OCI-LY1 (cell line): ENCODE data around the gene C20orf173.

ENCODE experiments used
- H2AFZ ChIP-seq: fragments of 200-600 bp; sonication (generic), shearing (Covaris generic); 2 replicates; pipeline ENCODE4 v1.6.0; 2014; ENCODE audit warnings: antibody characterized with exemption, mild to moderate bottlenecking, low read length
- H3F3A ChIP-seq: fragments of 200-600 bp; sonication (generic), shearing (Covaris generic); 2 replicates; pipeline ENCODE4 v1.6.0; 2014; ENCODE audit warnings: mild to moderate bottlenecking, antibody characterized with exemption, low read length, moderate library complexity; ENCODE audit not compliant: insufficient read depth
- H3K27ac ChIP-seq: fragments of 200-600 bp; sonication (generic); 2 replicates; pipeline ENCODE4 v1.5.1; 2014; ENCODE audit warnings: low read length, mixed run types, mild to moderate bottlenecking, low read depth; ENCODE audit not compliant: poor library complexity, severe bottlenecking
- H3K27me3 ChIP-seq: fragments of 200-600 bp; sonication (generic); 2 replicates; pipeline ENCODE4 v1.6.0; 2014; ENCODE audit warnings: antibody characterized with exemption, mild to moderate bottlenecking, low read length, moderate library complexity; ENCODE audit not compliant: insufficient read depth
- H3K36me3 ChIP-seq: fragments of 200-600 bp; sonication (generic); 2 replicates; pipeline ENCODE4 v1.6.1; 2014; ENCODE audit warnings: mild to moderate bottlenecking, antibody characterized with exemption, low read length, moderate library complexity, mixed read lengths; ENCODE audit not compliant: insufficient read depth
- H3K4me1 ChIP-seq: fragments of 200-600 bp; sonication (generic); 2 replicates; pipeline ENCODE4 v1.5.1; 2014; ENCODE audit warnings: mild to moderate bottlenecking, low read length, moderate library complexity; ENCODE audit not compliant: insufficient read depth, severe bottlenecking
- H3K4me2 ChIP-seq: fragments of 200-600 bp; sonication (generic), shearing (Covaris generic); 2 replicates; pipeline ENCODE4 v1.6.1; 2014; ENCODE audit warnings: low read length
- H3K4me3 ChIP-seq: fragments of 200-600 bp; sonication (generic); 2 replicates; pipeline ENCODE4 v1.5.1; 2014; ENCODE audit warnings: low read length, low read depth, mild to moderate bottlenecking, mixed read lengths; ENCODE audit not compliant: poor library complexity, severe bottlenecking
- H3K79me2 ChIP-seq: fragments of 200-600 bp; shearing (Covaris generic); 2 replicates; pipeline ENCODE4 v1.6.1; 2016; ENCODE audit warnings: mixed run types, low read length, mixed read lengths; ENCODE audit not compliant: insufficient read depth
- H3K9ac ChIP-seq: fragments of 200-600 bp; sonication (generic), shearing (Covaris generic); 2 replicates; pipeline ENCODE4 v1.6.1; 2014; ENCODE audit warnings: mild to moderate bottlenecking, low read length, mixed read lengths
- H3K9me2 ChIP-seq: fragments of 200-600 bp; sonication (generic), shearing (Covaris generic); 2 replicates; pipeline ENCODE4 v1.6.1; 2014; ENCODE audit warnings: low read depth, mild to moderate bottlenecking, low read length, mixed read lengths
- H3K9me3 ChIP-seq: fragments of 200-600 bp; shearing (Covaris generic); 2 replicates; pipeline ENCODE4 v1.6.1; 2014; ENCODE audit warnings: low read length, mixed read lengths
- H4K20me1 ChIP-seq: fragments of 200-600 bp; sonication (generic), shearing (Covaris generic); 2 replicates; pipeline ENCODE4 v1.6.0; 2016; ENCODE audit warnings: mild to moderate bottlenecking, low read length; ENCODE audit not compliant: insufficient read depth
- CTCF ChIP-seq: fragments of 200-600 bp; sonication (generic), shearing (Covaris generic); IDR thresholded peaks from 2 replicates; pipeline ENCODE4 v1.5.1; 2017; ENCODE audit warnings: mild to moderate bottlenecking, antibody characterized with exemption, low read length, moderate library complexity, mixed read lengths
- EZH2 ChIP-seq: fragments of 200-600 bp; sonication (generic), shearing (Covaris generic); IDR thresholded peaks from 2 replicates; pipeline ENCODE4 v1.8.0; 2017; ENCODE audit warnings: borderline replicate concordance, mixed run types, mild to moderate bottlenecking, antibody characterized with exemption, low read length, moderate library complexity, mixed read lengths

The C20orf173 gene

DNA sequence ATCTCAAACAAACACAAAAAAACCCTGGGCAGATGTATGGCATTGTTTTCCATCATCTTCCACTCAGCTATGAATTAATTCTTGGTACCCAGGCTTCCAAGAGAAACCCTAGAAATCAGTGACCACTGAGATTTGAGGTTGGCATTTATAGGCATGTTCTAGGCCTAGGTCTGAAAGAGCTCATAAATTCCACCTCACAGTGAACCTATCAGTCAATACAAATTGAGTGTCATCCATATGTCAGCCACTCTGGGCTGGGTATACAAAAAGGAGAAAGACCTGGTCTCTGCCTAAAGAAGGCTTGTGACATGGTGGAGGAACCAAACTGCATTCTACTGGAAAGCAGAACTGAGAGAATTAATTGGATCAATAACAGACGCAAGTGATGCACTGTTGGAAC, 30.2 kb downstream of the C20orf173 start:
- H3K36me3 ChIP-seq = peaks cover 96% of the 10 kb centered on the region

DNA sequence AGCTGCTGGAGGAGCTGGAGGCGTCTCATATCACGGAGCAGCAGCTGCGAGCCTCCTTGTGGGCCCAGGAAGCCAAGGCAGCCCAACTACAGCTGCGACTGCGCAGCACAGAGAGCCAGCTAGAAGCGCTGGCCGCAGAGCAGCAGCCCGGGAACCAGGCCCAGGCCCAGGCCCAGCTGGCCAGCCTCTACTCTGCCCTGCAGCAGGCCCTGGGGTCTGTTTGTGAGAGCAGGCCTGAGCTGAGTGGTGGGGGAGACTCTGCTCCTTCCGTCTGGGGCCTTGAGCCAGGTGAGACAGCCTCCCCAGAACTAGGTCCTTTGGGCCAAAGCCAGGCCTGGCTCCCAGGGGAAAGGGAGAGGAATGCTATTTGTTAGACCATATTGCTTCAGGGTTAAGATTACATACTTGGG, 31.7 kb downstream of the C20orf173 start:
- no peaks in the 10 kb centered on the region for H3K9me3 ChIP-seq
- no peaks in the 10 kb centered on the region for H4K20me1 ChIP-seq
- H2AFZ ChIP-seq = no peak overlapping the region
- no peaks in the 10 kb centered on the region for H3F3A ChIP-seq
- H3K79me2 ChIP-seq = no peaks in the 10 kb centered on the region
- H3K27ac ChIP-seq = no peak overlapping the region
- H3K9me2 ChIP-seq = no peaks in the 10 kb centered on the region
- no peak overlapping the region for H3K9ac ChIP-seq
- H3K27me3 ChIP-seq = no peaks in the 10 kb centered on the region
- no peak overlapping the region for H3K4me3 ChIP-seq
- peaks cover 13% of the 10 kb centered on the region for H3K4me1 ChIP-seq
- no peak overlapping the region for H3K4me2 ChIP-seq
- peaks cover 94% of the 10 kb centered on the region for H3K36me3 ChIP-seq
- TF ChIP-seq CTCF = no peak
- TF ChIP-seq EZH2 = no peak

More for the DNA sequence above, 30.2 kb downstream of the C20orf173 start:
- Histone ChIP-seq H3K9me3 (no peaks in the 10 kb centered on the region), H3F3A (no peaks in the 10 kb centered on the region), H3K9ac (no peak overlapping the region), H3K4me1 (peaks cover 14% of the 10 kb centered on the region), H3K27ac (no peak overlapping the region), H3K4me3 (no peak overlapping the region), H4K20me1 (no peaks in the 10 kb centered on the region), H2AFZ (no peak overlapping the region), H3K9me2 (no peaks in the 10 kb centered on the region), H3K79me2 (no peaks in the 10 kb centered on the region), H3K4me2 (no peak overlapping the region), H3K27me3 (no peaks in the 10 kb centered on the region)
- TF ChIP-seq CTCF (no peak), EZH2 (no peak)

GRCh38 chr20:35497320-35497719, 32.1 kb downstream of the C20orf173 start:
- H2AFZ ChIP-seq = no peak overlapping the region
- peaks cover 8% of the 10 kb centered on the region for H3K4me1 ChIP-seq
- H3K9me3 ChIP-seq = no peaks in the 10 kb centered on the region
- H3K27ac ChIP-seq = no peak overlapping the region
- no peak for TF ChIP-seq CTCF
- TF ChIP-seq EZH2 = no peak
- no peaks in the 10 kb centered on the region for H3K79me2 ChIP-seq
- H3K27me3 ChIP-seq = no peaks in the 10 kb centered on the region
- peaks cover 90% of the 10 kb centered on the region for H3K36me3 ChIP-seq
- H3K9me2 ChIP-seq = no peaks in the 10 kb centered on the region
- H3F3A ChIP-seq = no peaks in the 10 kb centered on the region
- H3K4me2 ChIP-seq = no peak overlapping the region
- H3K4me3 ChIP-seq = no peak overlapping the region
- H4K20me1 ChIP-seq = no peaks in the 10 kb centered on the region
- H3K9ac ChIP-seq = no peak overlapping the region
